Esophagus squamous epithelium (tissue), 4 donors: ENCODE measurements around the gene EMCN.

ENCODE experiments used
- CTCF ChIP-seq, 6 experiments: fragments of 450-650 bp in 4 of 6; fragments of 200-600 bp in 2 of 6; sonication (generic) in 2 of 6; IDR thresholded peaks; one replicate each; pipeline ENCODE4 v1.5.1; 2016 to 2019; ENCODE audit warnings: antibody characterized with exemption in 6 of 6, mild to moderate bottlenecking in 4 of 6, moderate library complexity in 4 of 6
- POLR2A ChIP-seq, 4 donors: fragments of 450-650 bp; IDR thresholded peaks; one replicate each; pipeline ENCODE4 v1.6.1; 2017; ENCODE audit warnings: antibody characterized with exemption in 4 of 4, mild to moderate bottlenecking in 4 of 4, moderate library complexity in 3 of 4

- no peak for TF ChIP-seq CTCF (IDR thresholded peaks at IDR 0.05)
- no peak for TF ChIP-seq POLR2A (IDR thresholded peaks at IDR 0.05)
Observed at GRCh38 chr4:100379583-100380105, 138.2 kb downstream of the EMCN start.
